Measurements from ENCODE around the gene HOXA11. TPM values are rescaled to one million over a fixed set of nuclear protein-coding genes. Genes with fewer than 3 reads are reported as not detected.

HOXA11 gene
- total RNA-seq, 2 experiments from 2014 or later = not detected

DNA sequence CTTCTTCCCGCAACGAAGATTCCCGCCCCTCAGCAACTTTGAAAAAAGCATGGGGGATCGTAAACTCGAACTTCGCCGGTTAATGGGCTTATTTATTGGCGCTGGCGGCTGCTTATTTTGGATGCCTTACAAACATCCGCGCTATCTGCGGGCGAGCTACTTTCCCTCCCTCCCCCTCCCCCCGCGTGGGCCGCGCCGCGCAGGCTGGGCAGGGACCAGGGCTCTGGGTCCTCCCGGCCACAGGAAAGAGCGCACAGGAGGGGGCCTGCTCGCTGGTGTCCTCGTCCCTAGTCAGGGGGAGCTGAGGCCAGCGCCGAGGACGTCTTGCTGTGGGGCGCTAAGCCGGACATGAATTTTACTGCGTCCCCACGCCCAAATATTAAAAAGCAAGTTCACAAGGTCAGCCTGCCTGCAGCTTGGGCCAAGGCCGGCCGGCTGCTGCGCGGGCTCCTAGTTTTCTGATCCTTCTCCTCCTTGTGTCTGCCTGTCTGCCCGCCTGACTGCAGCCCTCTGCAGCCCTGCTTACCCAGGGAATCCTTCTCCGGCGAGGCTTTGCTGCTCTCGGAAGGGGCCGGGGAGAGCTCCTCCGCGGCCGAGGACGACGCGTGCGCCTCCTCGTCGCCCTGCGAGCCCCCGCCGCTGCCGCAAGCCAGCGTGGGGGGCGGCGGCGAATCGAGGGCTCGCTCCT, 12.1 kb downstream of the HOXA11 start:
- Histone ChIP-seq H3K4me2 (ENCODE audit: low read length) (peak overlapping the region; percentile 42; the same call in 1 of the 2 replicates), H3K9me2 (ENCODE audit: insufficient read depth, low read length) (no peaks in the 10 kb centered on the region), H3K79me2 (ENCODE audit: insufficient read depth, low read depth, low read length) (no peaks in the 10 kb centered on the region), H3K9me3 (ENCODE audit: low read length) (no peaks in the 10 kb centered on the region), H3K4me3 (ENCODE audit: low read depth, low read length, poor library complexity, severe bottlenecking) (no peak overlapping the region), H3K27ac (ENCODE audit: low read depth, low read length, poor library complexity, severe bottlenecking) (no peak overlapping the region), H4K20me1 (ENCODE audit: insufficient read depth, low read length) (no peaks in the 10 kb centered on the region), H3K4me1 (ENCODE audit: insufficient read depth, low read length, poor library complexity, severe bottlenecking) (no peaks in the 10 kb centered on the region), H2AFZ (ENCODE audit: low read length) (no peak overlapping the region), H3K36me3 (ENCODE audit: insufficient read depth, low read length) (no peaks in the 10 kb centered on the region)
- intact Hi-C loops (cut with micrococcal nuclease; ENCODE audit: unreplicated experiment) = no loop called here
- BruUV-seq (replicated peaks) = no TSS peak
- ChIA-PET POLR2A (no interaction called here), CTCF (ENCODE audit: unreplicated experiment) (no interaction called here)
- TF ChIP-seq EZH2phosphoT487 (IDR thresholded peaks at IDR 0.05; ENCODE audit: borderline replicate concordance, low read depth, low read length) = no peak
- TF ChIP-seq, protein P1, sequence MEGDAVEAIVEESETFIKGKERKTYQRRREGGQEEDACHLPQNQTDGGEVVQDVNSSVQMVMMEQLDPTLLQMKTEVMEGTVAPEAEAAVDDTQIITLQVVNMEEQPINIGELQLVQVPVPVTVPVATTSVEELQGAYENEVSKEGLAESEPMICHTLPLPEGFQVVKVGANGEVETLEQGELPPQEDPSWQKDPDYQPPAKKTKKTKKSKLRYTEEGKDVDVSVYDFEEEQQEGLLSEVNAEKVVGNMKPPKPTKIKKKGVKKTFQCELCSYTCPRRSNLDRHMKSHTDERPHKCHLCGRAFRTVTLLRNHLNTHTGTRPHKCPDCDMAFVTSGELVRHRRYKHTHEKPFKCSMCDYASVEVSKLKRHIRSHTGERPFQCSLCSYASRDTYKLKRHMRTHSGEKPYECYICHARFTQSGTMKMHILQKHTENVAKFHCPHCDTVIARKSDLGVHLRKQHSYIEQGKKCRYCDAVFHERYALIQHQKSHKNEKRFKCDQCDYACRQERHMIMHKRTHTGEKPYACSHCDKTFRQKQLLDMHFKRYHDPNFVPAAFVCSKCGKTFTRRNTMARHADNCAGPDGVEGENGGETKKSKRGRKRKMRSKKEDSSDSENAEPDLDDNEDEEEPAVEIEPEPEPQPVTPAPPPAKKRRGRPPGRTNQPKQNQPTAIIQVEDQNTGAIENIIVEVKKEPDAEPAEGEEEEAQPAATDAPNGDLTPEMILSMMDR (conservative IDR thresholded peaks at IDR 0.05; ENCODE audit: low read length) = no peak
- DNase-seq (ENCODE audit: low spot score) = no peak

DNA sequence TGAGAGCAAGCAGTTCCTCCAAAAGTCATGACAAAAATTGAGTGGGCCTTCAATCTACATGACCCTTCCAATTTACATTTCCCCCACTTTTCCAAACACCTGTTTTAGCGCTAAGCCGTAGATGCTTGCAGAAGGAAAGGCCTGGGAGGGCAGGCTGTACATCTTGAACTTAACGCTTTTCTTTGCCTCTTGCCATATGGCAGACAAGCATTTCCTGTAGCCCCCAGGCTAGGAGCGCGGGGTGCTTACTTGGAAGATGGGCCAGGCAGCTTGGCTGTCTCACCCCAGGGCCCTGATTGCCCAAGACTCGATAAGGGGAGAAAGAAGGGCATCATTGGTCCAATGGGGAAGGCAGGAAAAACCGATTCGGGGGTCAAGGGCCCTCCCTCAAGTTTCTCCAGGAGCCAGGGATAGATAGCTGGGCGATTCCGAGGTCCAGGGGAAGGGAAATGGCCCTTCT, 12.7 kb downstream of the HOXA11 start:
- TF ChIP-seq EZH2phosphoT487 (IDR thresholded peaks at IDR 0.05; ENCODE audit: borderline replicate concordance, low read depth, low read length) = no peak
- TF ChIP-seq, protein P1 (conservative IDR thresholded peaks at IDR 0.05; ENCODE audit: low read length) = no peak
- H3K4me3 ChIP-seq (ENCODE audit: low read depth, low read length, poor library complexity, severe bottlenecking) = no peak overlapping the region
- H4K20me1 ChIP-seq (ENCODE audit: insufficient read depth, low read length) = no peaks in the 10 kb centered on the region
- H3K9me3 ChIP-seq (ENCODE audit: low read length) = no peaks in the 10 kb centered on the region
- no peaks in the 10 kb centered on the region for H3K9me2 ChIP-seq (ENCODE audit: insufficient read depth, low read length)
- intact Hi-C loops (cut with micrococcal nuclease; ENCODE audit: unreplicated experiment) = no loop called here
- no TSS peak for BruUV-seq (replicated peaks)
- H3K36me3 ChIP-seq (ENCODE audit: insufficient read depth, low read length) = no peaks in the 10 kb centered on the region
- H3K79me2 ChIP-seq (ENCODE audit: insufficient read depth, low read depth, low read length) = no peaks in the 10 kb centered on the region
- H2AFZ ChIP-seq (ENCODE audit: low read length) = no peak overlapping the region
- POLR2A ChIA-PET = no interaction called here
- no peaks in the 10 kb centered on the region for H3K4me1 ChIP-seq (ENCODE audit: insufficient read depth, low read length, poor library complexity, severe bottlenecking)
- DNase-seq (ENCODE audit: low spot score) = no peak
- H3K27ac ChIP-seq (ENCODE audit: low read depth, low read length, poor library complexity, severe bottlenecking) = no peak overlapping the region
- no peak overlapping the region for H3K4me2 ChIP-seq (ENCODE audit: low read length)
- CTCF ChIA-PET (ENCODE audit: unreplicated experiment) = no interaction called here

DNA sequence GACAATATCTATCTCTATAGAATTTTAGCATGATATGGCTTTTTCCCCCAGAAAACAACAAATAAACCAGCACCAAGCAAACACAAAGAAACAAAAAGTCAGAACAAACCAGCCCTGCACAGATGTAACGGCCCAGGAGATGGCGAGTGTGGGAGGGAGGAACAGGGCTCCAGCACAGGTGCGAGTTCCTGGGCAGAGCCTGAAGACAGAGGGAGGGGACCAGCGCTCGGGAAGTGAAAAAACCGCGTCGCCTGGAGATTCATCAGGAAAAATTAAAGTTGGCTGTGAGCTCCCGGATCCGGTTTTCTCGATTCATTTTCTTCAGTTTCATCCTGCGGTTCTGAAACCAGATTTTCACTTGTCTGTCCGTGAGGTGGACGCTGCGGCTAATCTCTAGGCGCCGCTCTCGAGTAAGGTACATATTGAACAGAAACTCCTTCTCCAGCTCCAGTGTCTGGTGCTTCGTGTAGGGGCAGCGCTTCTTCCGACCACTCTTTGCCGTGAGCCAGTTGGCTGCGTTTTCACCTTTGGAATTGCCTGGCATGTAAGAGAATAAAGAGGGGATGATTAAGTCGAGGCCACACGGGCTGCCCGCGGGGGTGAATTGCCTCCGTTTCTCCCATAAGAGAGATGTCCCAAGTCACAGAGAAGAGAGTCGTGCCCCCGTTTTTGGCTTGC, 13.3 kb downstream of the HOXA11 start:
- no peaks in the 10 kb centered on the region for H3K9me2 ChIP-seq (ENCODE audit: insufficient read depth, low read length)
- H3K27ac ChIP-seq (ENCODE audit: low read depth, low read length, poor library complexity, severe bottlenecking) = no peak overlapping the region
- no peaks in the 10 kb centered on the region for H3K36me3 ChIP-seq (ENCODE audit: insufficient read depth, low read length)
- no peak overlapping the region for H3K4me2 ChIP-seq (ENCODE audit: low read length)
- CTCF ChIA-PET (ENCODE audit: unreplicated experiment) = no interaction called here
- no peaks in the 10 kb centered on the region for H3K4me1 ChIP-seq (ENCODE audit: insufficient read depth, low read length, poor library complexity, severe bottlenecking)
- DNase-seq (ENCODE audit: low spot score) = no peak
- POLR2A ChIA-PET = no interaction called here
- intact Hi-C loops (cut with micrococcal nuclease; ENCODE audit: unreplicated experiment) = no loop called here
- no peaks in the 10 kb centered on the region for H3K79me2 ChIP-seq (ENCODE audit: insufficient read depth, low read depth, low read length)
- H3K9me3 ChIP-seq (ENCODE audit: low read length) = no peaks in the 10 kb centered on the region
- no peak overlapping the region for H3K4me3 ChIP-seq (ENCODE audit: low read depth, low read length, poor library complexity, severe bottlenecking)
- H2AFZ ChIP-seq (ENCODE audit: low read length) = no peak overlapping the region
- no peaks in the 10 kb centered on the region for H4K20me1 ChIP-seq (ENCODE audit: insufficient read depth, low read length)
- TF ChIP-seq EZH2phosphoT487 (IDR thresholded peaks at IDR 0.05; ENCODE audit: borderline replicate concordance, low read depth, low read length) = no peak
- BruUV-seq (replicated peaks) = no TSS peak

Data from OCI-LY7 (cell line).